ENCODE measurements around the gene RNLS.

DNA sequence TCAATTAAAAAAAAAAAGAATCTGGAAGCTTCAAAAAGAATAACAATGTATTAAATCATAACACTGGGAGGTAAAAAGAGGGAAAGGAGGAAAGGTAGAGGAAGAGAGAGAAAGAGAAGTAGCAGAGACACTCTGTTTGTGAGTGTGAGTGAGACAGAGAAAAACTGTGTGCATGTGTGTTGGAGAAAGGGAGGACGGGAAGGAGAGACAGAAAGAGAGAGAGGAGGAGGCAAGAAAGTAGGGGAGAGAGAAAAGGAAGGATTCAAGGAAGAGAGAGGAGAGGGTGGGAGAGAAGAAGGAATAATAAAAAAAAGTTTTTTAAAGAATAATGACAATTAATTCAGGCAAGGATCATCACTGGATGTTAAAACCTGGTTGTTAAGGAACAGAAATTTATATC, 77.9 kb downstream of the RNLS start:
- no peak for TF ChIP-seq POLR2A (IDR thresholded peaks at IDR 0.05)
- TF ChIP-seq, protein P1, sequence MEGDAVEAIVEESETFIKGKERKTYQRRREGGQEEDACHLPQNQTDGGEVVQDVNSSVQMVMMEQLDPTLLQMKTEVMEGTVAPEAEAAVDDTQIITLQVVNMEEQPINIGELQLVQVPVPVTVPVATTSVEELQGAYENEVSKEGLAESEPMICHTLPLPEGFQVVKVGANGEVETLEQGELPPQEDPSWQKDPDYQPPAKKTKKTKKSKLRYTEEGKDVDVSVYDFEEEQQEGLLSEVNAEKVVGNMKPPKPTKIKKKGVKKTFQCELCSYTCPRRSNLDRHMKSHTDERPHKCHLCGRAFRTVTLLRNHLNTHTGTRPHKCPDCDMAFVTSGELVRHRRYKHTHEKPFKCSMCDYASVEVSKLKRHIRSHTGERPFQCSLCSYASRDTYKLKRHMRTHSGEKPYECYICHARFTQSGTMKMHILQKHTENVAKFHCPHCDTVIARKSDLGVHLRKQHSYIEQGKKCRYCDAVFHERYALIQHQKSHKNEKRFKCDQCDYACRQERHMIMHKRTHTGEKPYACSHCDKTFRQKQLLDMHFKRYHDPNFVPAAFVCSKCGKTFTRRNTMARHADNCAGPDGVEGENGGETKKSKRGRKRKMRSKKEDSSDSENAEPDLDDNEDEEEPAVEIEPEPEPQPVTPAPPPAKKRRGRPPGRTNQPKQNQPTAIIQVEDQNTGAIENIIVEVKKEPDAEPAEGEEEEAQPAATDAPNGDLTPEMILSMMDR (IDR thresholded peaks at IDR 0.05): no peak

All from testis (tissue), 2 donors.